WTC11 (cell line): ENCODE results near the gene ZFC3H1.

Experiments used
- CTCF ChIP-seq: fragments of 200-600 bp; IDR thresholded peaks from 2 replicates; pipeline ENCODE4 v1.8.0; 2022; ENCODE audit warnings: antibody characterized with exemption
- TCF7 ChIP-seq: sonication (generic); formaldehyde crosslinking; IDR thresholded peaks from 2 replicates; pipeline ENCODE4 v1.8.0; 2022; ENCODE audit warnings: mild to moderate bottlenecking, low read depth, missing genetic modification reagents, moderate library complexity
- TEAD4 ChIP-seq: sonication (generic); formaldehyde crosslinking; IDR thresholded peaks from 2 replicates; pipeline ENCODE4 v1.8.0; 2022; ENCODE audit warnings: mild to moderate bottlenecking, missing genetic modification reagents
- ZNF281 ChIP-seq: sonication (generic); formaldehyde crosslinking; IDR thresholded peaks from 2 replicates; pipeline ENCODE4 v1.8.0; 2023; ENCODE audit warnings: mild to moderate bottlenecking, missing genetic modification reagents
- TF ChIP-seq, protein P1 (sequence below): sonication (generic); formaldehyde crosslinking; IDR thresholded peaks from 2 replicates; pipeline ENCODE4 v1.8.1; 2022; ENCODE audit warnings: mild to moderate bottlenecking, missing genetic modification reagents, moderate library complexity, borderline replicate concordance

DNA sequence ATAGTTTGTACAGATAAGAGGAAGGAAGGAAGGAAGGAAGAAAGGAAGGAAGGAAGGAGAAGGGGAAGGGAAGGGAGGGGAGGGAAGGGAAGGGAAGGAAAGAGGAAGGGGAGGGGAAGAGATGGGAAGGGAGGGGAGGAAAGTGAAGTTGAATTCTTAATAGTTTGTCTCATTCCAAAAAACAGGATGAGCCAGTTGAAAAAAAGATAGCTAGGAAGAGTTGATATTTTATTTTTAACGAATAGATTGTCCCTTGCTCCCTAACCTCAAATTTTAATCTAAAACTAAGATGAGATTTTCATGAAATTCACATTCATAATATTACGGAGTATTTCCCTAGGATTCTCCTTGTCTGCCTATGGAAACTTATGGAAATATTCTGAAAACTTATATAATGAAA is 80.7 kb downstream of the ZFC3H1 start:
- no peak for TF ChIP-seq CTCF
- no peak for TF ChIP-seq ZNF281 (CRISPR knock-in tag)
- no peak for TF ChIP-seq TEAD4 (CRISPR knock-in tag)
- TF ChIP-seq, protein P1, sequence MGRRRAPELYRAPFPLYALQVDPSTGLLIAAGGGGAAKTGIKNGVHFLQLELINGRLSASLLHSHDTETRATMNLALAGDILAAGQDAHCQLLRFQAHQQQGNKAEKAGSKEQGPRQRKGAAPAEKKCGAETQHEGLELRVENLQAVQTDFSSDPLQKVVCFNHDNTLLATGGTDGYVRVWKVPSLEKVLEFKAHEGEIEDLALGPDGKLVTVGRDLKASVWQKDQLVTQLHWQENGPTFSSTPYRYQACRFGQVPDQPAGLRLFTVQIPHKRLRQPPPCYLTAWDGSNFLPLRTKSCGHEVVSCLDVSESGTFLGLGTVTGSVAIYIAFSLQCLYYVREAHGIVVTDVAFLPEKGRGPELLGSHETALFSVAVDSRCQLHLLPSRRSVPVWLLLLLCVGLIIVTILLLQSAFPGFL (CRISPR knock-in tag) = no peak
- no peak for TF ChIP-seq TCF7
